Fibroblast of lung (primary cell): ENCODE results near the gene SYT7.

Source experiments
- EZH2 ChIP-seq: IDR thresholded peaks from 2 replicates; pipeline ENCODE4 v1.5.1; 2012; ENCODE audit warnings: low read length, control low read depth, mild to moderate bottlenecking; ENCODE audit errors: missing control alignments
- TF ChIP-seq, protein P1 (sequence below), 2 donors: IDR thresholded peaks in 1 of 2; conservative IDR thresholded peaks in 1 of 2; 1 replicate in 1 of 2; 2 replicates in 1 of 2; pipeline ENCODE4 v1.5.1; 2011 to 2012; ENCODE audit warnings: low read length in 2 of 2, control low read depth in 1 of 2, inconsistent platforms in 1 of 2, low read depth in 1 of 2, mild to moderate bottlenecking in 1 of 2

DNA sequence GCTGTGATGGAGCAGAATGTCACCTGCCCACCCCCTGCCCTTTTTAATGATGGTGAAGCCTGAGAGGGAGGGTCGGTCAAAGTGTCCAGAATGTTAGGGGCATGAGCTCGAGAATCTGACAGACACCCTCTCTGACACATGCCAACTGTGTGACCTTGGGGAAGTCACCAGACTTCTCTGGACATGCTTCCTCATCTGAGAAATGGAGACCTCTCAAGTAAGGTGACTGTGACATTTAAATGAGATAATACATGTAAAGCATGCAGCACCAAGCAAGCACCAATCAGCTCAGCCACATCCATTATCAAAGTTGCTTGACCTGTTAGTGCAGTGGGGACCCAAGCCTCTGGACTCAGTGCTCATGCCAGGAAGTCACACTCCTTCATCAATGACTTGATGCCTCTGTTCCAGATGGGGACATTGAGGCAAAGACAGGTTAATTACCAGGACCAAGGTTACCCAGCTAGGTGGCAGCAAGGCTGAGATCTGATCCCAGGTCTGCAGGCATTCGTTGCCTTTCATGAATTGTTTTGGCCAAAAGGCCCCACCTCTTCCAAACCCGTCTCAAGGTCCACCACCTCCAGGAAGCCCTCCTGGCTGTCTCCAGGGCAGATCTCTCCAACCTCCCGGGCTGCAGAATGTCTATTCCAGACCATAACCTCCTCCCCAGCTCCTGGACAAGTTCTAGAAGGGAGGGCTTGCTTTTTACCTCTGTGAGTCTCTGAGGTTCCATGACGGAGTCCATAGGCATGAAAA, 38.8 kb upstream of the SYT7 start:
- no peak for TF ChIP-seq EZH2
- TF ChIP-seq, protein P1, sequence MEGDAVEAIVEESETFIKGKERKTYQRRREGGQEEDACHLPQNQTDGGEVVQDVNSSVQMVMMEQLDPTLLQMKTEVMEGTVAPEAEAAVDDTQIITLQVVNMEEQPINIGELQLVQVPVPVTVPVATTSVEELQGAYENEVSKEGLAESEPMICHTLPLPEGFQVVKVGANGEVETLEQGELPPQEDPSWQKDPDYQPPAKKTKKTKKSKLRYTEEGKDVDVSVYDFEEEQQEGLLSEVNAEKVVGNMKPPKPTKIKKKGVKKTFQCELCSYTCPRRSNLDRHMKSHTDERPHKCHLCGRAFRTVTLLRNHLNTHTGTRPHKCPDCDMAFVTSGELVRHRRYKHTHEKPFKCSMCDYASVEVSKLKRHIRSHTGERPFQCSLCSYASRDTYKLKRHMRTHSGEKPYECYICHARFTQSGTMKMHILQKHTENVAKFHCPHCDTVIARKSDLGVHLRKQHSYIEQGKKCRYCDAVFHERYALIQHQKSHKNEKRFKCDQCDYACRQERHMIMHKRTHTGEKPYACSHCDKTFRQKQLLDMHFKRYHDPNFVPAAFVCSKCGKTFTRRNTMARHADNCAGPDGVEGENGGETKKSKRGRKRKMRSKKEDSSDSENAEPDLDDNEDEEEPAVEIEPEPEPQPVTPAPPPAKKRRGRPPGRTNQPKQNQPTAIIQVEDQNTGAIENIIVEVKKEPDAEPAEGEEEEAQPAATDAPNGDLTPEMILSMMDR (conservative IDR thresholded peaks at IDR 0.05 in 1 of 2, IDR thresholded peaks at IDR 0.05 in 1 of 2; ENCODE audit: low read depth in 1 of 2, low read length in 2 of 2) = no peak
